HepG2 (cell line): Measurements from ENCODE around the gene FAT1. TPM values are rescaled to one million over a fixed set of nuclear protein-coding genes. Genes with fewer than 3 reads are reported as not detected.

Source experiments
- ATAC-seq: fragments of 200-7000 bp; cut with Tn5 transposase; 3 replicates; pipeline ENCODE4 v1.9.1; 2020; ENCODE audit warnings: mild to moderate bottlenecking, moderate library complexity
- BruUV-seq: library from RNA; stranded (reverse); fragments of 400-500 nt; replicated peaks from 2 replicates; lab custom pipeline; 2021; lab: Mats Ljungman, UMichigan
- CTCF ChIA-PET: fragments of 300-600 bp; formaldehyde crosslinking; extraction: SDS; loops from one replicate; lab custom pipeline; 2021; ENCODE audit warnings: low total read pairs, inconsistent platforms, low intra/inter-chr PET ratio; lab: Yijun Ruan, JAX
- POLR2A ChIA-PET: fragments of 350-600 bp; sonication (Branson Sonifier 250); formaldehyde crosslinking; loops from one replicate; lab custom pipeline; 2020; ENCODE audit warnings: antibody characterized with exemption, inconsistent platforms; lab: Yijun Ruan, JAX
- DNase-seq: peaks from one replicate; pipeline ENCODE4 v3.0.0-alpha.2; 2015; ENCODE audit warnings: low spot score
- FAIRE-seq: peaks from 3 replicates; lab custom pipeline; 2011; peaks lifted over from hg19 to GRCh38; lab: Jason Lieb, UNC
- H2AFZ ChIP-seq: one replicate; pipeline ENCODE4 v1.6.1; 2011; ENCODE audit warnings: low read length, inconsistent platforms
- H3K27ac ChIP-seq: fragments of 300-600 bp; 3 replicates; pipeline ENCODE4 v1.8.0; 2011; ENCODE audit warnings: mixed run types, mild to moderate bottlenecking, mixed read lengths, low read length, inconsistent platforms; ENCODE audit not compliant: insufficient read depth; ENCODE audit errors: extremely low read length
- H3K27me3 ChIP-seq, 2 experiments: fragments of 200-600 bp in 1 of 2; 2 replicates in 1 of 2; 3 replicates in 1 of 2; pipeline versions ENCODE4 v1.6.0 to v1.8.0; 2011; ENCODE audit warnings: low read length in 2 of 2, mild to moderate bottlenecking in 2 of 2, moderate library complexity in 2 of 2, inconsistent platforms in 1 of 2; ENCODE audit not compliant: insufficient read depth in 2 of 2, control insufficient read depth in 1 of 2
- H3K36me3 ChIP-seq, 2 experiments: fragments of 200-600 bp in 1 of 2; replicated peaks in 1 of 2; 2 replicates in 1 of 2; 3 replicates in 1 of 2; pipeline versions ENCODE4 v1.5.1 to v1.8.0; 2011; ENCODE audit warnings: low read length in 2 of 2, inconsistent platforms in 1 of 2; ENCODE audit not compliant: insufficient read depth in 2 of 2, control insufficient read depth in 1 of 2
- H3K4me1 ChIP-seq: 2 replicates; pipeline ENCODE4 v1.5.1; 2012; ENCODE audit warnings: low read length, inconsistent platforms; ENCODE audit not compliant: insufficient read depth
- H3K4me2 ChIP-seq: 2 replicates; pipeline ENCODE4 v1.6.0; 2011; ENCODE audit warnings: low read depth, low read length, inconsistent platforms
- H3K4me3 ChIP-seq, 3 experiments: fragments of 200-600 bp in 1 of 3; sonication (generic), shearing (Covaris generic) in 1 of 3; replicated peaks in 1 of 3; 2 replicates each; pipeline ENCODE4 v1.5.1; 2011 to 2016; ENCODE audit warnings: low read length in 3 of 3, inconsistent platforms in 2 of 3, low read depth in 2 of 3, mild to moderate bottlenecking in 2 of 3, control low read depth in 1 of 3, mixed read lengths in 1 of 3; ENCODE audit not compliant: insufficient read depth in 1 of 3
- H3K79me2 ChIP-seq: one replicate; pipeline ENCODE4 v1.6.1; 2011; ENCODE audit warnings: low read length, inconsistent platforms; ENCODE audit not compliant: insufficient read depth
- H3K9ac ChIP-seq: 2 replicates; pipeline ENCODE4 v1.6.0; 2011; ENCODE audit warnings: mild to moderate bottlenecking, low read depth, low read length, inconsistent platforms; ENCODE audit not compliant: insufficient read depth
- H3K9me3 ChIP-seq: 2 replicates; pipeline ENCODE4 v1.5.1; 2012; ENCODE audit warnings: mild to moderate bottlenecking, low read length
- H4K20me1 ChIP-seq: 2 replicates; pipeline ENCODE4 v1.6.0; 2011; ENCODE audit warnings: inconsistent platforms, mild to moderate bottlenecking, low read length, moderate library complexity; ENCODE audit not compliant: insufficient read depth
- DZIP1 ChIP-seq: sonication (generic); formaldehyde crosslinking; IDR thresholded peaks from 2 replicates; pipeline ENCODE4 v1.5.0; 2020; ENCODE audit warnings: mild to moderate bottlenecking, missing genetic modification reagents
- FLYWCH1 ChIP-seq: sonication (generic); formaldehyde crosslinking; IDR thresholded peaks from 2 replicates; pipeline ENCODE4 v1.8.1; 2023; ENCODE audit warnings: mild to moderate bottlenecking, missing genetic modification reagents
- KDM3A ChIP-seq: IDR thresholded peaks from 2 replicates; pipeline ENCODE4 v1.6.1; 2018; ENCODE audit warnings: low read depth, missing compliant biosample characterization
- PHF8 ChIP-seq: sonication (generic); formaldehyde crosslinking; IDR thresholded peaks from 2 replicates; pipeline ENCODE4 v1.5.0; 2020; ENCODE audit warnings: missing genetic modification reagents
- PPARG ChIP-seq: conservative IDR thresholded peaks from 2 replicates; pipeline ENCODE4 v1.6.1; 2016; ENCODE audit warnings: missing biosample characterization, missing genetic modification reagents
- SP1 ChIP-seq, 2 experiments: fragments of 450-650 bp in 1 of 2; sonication (generic) in 1 of 2; formaldehyde crosslinking in 1 of 2; IDR thresholded peaks; 2 replicates each; pipeline versions ENCODE4 v1.4.0 to v1.6.1; 2016 to 2020; ENCODE audit warnings: missing genetic modification reagents in 1 of 2
- SPEN ChIP-seq: sonication (generic); formaldehyde crosslinking; IDR thresholded peaks from 2 replicates; pipeline ENCODE4 v1.5.1; 2020; ENCODE audit warnings: low read depth, mild to moderate bottlenecking, missing genetic modification reagents
- U2AF1 ChIP-seq: fragments of 200-400 bp; formaldehyde crosslinking; optimal IDR thresholded peaks from 2 replicates; pipeline ENCODE3; 2017; ENCODE audit warnings: mild to moderate bottlenecking, low read depth, low read length
- ZKSCAN8 ChIP-seq: IDR thresholded peaks from 2 replicates; pipeline ENCODE4 v1.6.1; 2016; ENCODE audit warnings: borderline replicate concordance, missing genetic modification reagents, missing compliant biosample characterization
- ZNF441 ChIP-seq: sonication (generic); formaldehyde crosslinking; IDR thresholded peaks from 2 replicates; pipeline ENCODE4 v1.7.0; 2021; ENCODE audit warnings: missing genetic modification reagents, borderline replicate concordance
- ZNF790 ChIP-seq: sonication (generic); formaldehyde crosslinking; IDR thresholded peaks from 2 replicates; pipeline ENCODE4 v1.8.0; 2022; ENCODE audit warnings: missing genetic modification reagents, mild to moderate bottlenecking, borderline replicate concordance
- WGBS: methylation state at CpG from one replicate; pipeline ENCODE4 v1.1.6; 2017; ENCODE audit warnings: low lambda C conversion rate; 5-methylcytosine and 5-hydroxymethylcytosine counted together
- in situ Hi-C: cut with HindIII; loops from 2 replicates; pipeline ENCODE4 v1.10.0; 2017; ENCODE audit warnings: low pct_unique_long_range_greater_than_20kb; ENCODE audit not compliant: extremely low pct_ligation_motif_present
- intact Hi-C: fragments of 100-400 bp; cut with micrococcal nuclease; formaldehyde crosslinking; loops from one replicate; pipeline ENCODE4 v1.10.0; 2022; ENCODE audit not compliant: unreplicated experiment
- polyA plus RNA-seq, 8 experiments: library from polyadenylated mRNA; depleted of rRNA in 3 of 8; stranded (reverse) in 7 of 8; unstranded in 1 of 8; fragments of >200 nt; fragmentation: Illumina TruSeq in 4 of 8; extraction: Trizol in 4 of 8; gene quantifications; 2 replicates each; pipeline versions ENCODE4 v1.2.1 to v1.2.3, GENCODE V29; 2011 to 2016; ENCODE audit warnings: low read depth in 4 of 8, missing spikeins in 1 of 8, mixed read lengths in 1 of 8; ENCODE audit not compliant: insufficient read depth in 1 of 8
- total RNA-seq, 5 experiments: library from RNA; depleted of rRNA; stranded (reverse); fragments of >200 nt; fragmentation: Illumina TruSeq; extraction: Trizol; gene quantifications; 2 replicates each; pipeline ENCODE4 v1.2.3, GENCODE V29; 2016; ENCODE audit warnings: low read depth in 1 of 5
- TF ChIP-seq, protein P1 (sequence below): sonication (generic); formaldehyde crosslinking; IDR thresholded peaks from 2 replicates; pipeline ENCODE4 v1.4.0; 2020; ENCODE audit warnings: mild to moderate bottlenecking, missing genetic modification reagents
- TF ChIP-seq, protein P2 (sequence below): sonication (generic); formaldehyde crosslinking; IDR thresholded peaks from 2 replicates; pipeline ENCODE4 v1.9.0; 2021; ENCODE audit warnings: missing genetic modification reagents, borderline replicate concordance

The FAT1 gene
- total and polyA plus RNA-seq, 2 of the 13 experiments (the other 11 are each of a cell fraction or from before 2014, with no cell fraction given), result 185 to 216 TPM

DNA sequence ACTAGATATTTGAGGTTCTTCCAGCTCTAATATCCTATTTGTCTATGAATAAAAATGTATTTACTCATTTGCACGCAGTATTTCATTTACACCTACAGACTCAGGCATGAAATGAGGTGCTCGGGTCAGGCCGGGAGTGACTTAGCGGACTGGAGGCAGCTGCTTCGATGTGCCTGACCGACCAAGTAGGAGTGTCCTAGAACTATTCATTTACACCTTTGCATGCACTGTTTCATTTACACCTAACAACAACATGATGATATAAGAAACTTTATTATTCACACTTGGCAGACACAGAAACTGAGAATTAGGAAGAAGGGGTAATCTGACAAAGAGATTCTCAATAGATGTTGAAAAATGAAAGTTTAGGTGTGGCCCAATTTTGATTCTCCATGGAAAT is 28.7 kb upstream of the FAT1 start:
- intact Hi-C loops, result no loop called here
- no peak overlapping the region for H3K9ac ChIP-seq
- no TSS peak for BruUV-seq
- ChIA-PET POLR2A (no interaction called here), CTCF (no interaction called here)
- H3K79me2 ChIP-seq, result no peaks in the 10 kb centered on the region
- no peak overlapping the region for H3K4me3 ChIP-seq
- no peaks in the 10 kb centered on the region for H3K27me3 ChIP-seq
- H3K4me2 ChIP-seq, result no peak overlapping the region
- no peak overlapping the region for H2AFZ ChIP-seq
- whole genome bisulfite sequencing, result 96% methylated on average over 6 of the region's 6 CpGs
- DNase-seq (no peak), ATAC-seq (no peak), FAIRE-seq (no peak)
- TF ChIP-seq, protein P1, sequence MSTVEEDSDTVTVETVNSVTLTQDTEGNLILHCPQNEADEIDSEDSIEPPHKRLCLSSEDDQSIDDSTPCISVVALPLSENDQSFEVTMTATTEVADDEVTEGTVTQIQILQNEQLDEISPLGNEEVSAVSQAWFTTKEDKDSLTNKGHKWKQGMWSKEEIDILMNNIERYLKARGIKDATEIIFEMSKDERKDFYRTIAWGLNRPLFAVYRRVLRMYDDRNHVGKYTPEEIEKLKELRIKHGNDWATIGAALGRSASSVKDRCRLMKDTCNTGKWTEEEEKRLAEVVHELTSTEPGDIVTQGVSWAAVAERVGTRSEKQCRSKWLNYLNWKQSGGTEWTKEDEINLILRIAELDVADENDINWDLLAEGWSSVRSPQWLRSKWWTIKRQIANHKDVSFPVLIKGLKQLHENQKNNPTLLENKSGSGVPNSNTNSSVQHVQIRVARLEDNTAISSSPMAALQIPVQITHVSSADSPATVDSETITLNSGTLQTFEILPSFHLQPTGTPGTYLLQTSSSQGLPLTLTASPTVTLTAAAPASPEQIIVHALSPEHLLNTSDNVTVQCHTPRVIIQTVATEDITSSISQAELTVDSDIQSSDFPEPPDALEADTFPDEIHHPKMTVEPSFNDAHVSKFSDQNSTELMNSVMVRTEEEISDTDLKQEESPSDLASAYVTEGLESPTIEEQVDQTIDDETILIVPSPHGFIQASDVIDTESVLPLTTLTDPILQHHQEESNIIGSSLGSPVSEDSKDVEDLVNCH (CRISPR knock-in tag), result no peak
- no peak for TF ChIP-seq ZNF441 (CRISPR knock-in tag)
- TF ChIP-seq U2AF1, result no peak
- no peak for TF ChIP-seq SP1 (IDR thresholded peaks at IDR 0.05)
- TF ChIP-seq SP1 (CRISPR knock-in tag; IDR thresholded peaks at IDR 0.05), result no peak
- no peak for TF ChIP-seq FLYWCH1
- no peak for TF ChIP-seq KDM3A
- TF ChIP-seq ZKSCAN8 (CRISPR knock-in tag), result no peak
- no peak for TF ChIP-seq PHF8 (CRISPR knock-in tag)
- no peak for TF ChIP-seq SPEN
- TF ChIP-seq PPARG (CRISPR knock-in tag), result no peak
- TF ChIP-seq ZNF790 (CRISPR knock-in tag), result no peak
- TF ChIP-seq, protein P2, sequence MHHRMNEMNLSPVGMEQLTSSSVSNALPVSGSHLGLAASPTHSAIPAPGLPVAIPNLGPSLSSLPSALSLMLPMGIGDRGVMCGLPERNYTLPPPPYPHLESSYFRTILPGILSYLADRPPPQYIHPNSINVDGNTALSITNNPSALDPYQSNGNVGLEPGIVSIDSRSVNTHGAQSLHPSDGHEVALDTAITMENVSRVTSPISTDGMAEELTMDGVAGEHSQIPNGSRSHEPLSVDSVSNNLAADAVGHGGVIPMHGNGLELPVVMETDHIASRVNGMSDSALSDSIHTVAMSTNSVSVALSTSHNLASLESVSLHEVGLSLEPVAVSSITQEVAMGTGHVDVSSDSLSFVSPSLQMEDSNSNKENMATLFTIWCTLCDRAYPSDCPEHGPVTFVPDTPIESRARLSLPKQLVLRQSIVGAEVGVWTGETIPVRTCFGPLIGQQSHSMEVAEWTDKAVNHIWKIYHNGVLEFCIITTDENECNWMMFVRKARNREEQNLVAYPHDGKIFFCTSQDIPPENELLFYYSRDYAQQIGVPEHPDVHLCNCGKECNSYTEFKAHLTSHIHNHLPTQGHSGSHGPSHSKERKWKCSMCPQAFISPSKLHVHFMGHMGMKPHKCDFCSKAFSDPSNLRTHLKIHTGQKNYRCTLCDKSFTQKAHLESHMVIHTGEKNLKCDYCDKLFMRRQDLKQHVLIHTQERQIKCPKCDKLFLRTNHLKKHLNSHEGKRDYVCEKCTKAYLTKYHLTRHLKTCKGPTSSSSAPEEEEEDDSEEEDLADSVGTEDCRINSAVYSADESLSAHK (CRISPR knock-in tag), result no peak
- no peak for TF ChIP-seq DZIP1
- peaks cover 68% of the 10 kb centered on the region for H3K4me1 ChIP-seq
- in situ Hi-C loops, result no loop called here
- H3K36me3 ChIP-seq, result no peaks in the 10 kb centered on the region
- H3K9me3 ChIP-seq, result no peaks in the 10 kb centered on the region
- no peaks in the 10 kb centered on the region for H4K20me1 ChIP-seq
- H3K27ac ChIP-seq, result no peak overlapping the region
